CD4-positive, CD25-positive, alpha-beta regulatory T cell (primary cell): ENCODE measurements around the gene PNMA8A. TPM values are rescaled to one million over a fixed set of nuclear protein-coding genes. Genes with fewer than 3 reads are reported as not detected.
A peak's percentile ranks its signal among the peaks of the same experiment; 100 is the strongest.
"Not testable (repeated sequence)": the region's sequence is repeated elsewhere in the genome, so short reads cannot be mapped to it uniquely, and the experiment has no call there.

ENCODE experiments used
- ATAC-seq, 2 donors: fragments of 150-1000 bp; cut with Tn5 transposase; one replicate each; pipeline ENCODE4 v1.10.0; 2021; ENCODE audit warnings: low read depth in 2 of 2, moderate number of reproducible peaks in 2 of 2, moderate library complexity in 1 of 2
- DNase-seq, 3 donors: peaks; one replicate each; pipeline versions ENCODE4 v3.0.0 to v3.0.0-alpha.2; 2012 to 2022; ENCODE audit warnings: mixed read lengths in 1 of 3
- H3K27ac ChIP-seq: one replicate; pipeline ENCODE4 v1.7.0; 2013; ENCODE audit warnings: mild to moderate bottlenecking, low read length; ENCODE audit not compliant: insufficient read depth, poor library complexity, severe bottlenecking
- H3K27me3 ChIP-seq: one replicate; pipeline ENCODE4 v1.7.0; 2013; ENCODE audit warnings: low read length; ENCODE audit not compliant: control insufficient read depth, insufficient read depth
- H3K36me3 ChIP-seq: one replicate; pipeline ENCODE4 v1.7.0; 2013; ENCODE audit warnings: mild to moderate bottlenecking, low read length, moderate library complexity; ENCODE audit not compliant: control insufficient read depth, insufficient read depth
- H3K4me1 ChIP-seq: 2 replicates; pipeline ENCODE4 v1.7.0; 2013; ENCODE audit warnings: mild to moderate bottlenecking, low read length; ENCODE audit not compliant: insufficient read depth, control insufficient read depth, poor library complexity, severe bottlenecking
- H3K4me3 ChIP-seq: one replicate; pipeline ENCODE4 v1.7.0; 2013; ENCODE audit warnings: low read depth, mild to moderate bottlenecking, low read length, moderate library complexity
- H3K9me3 ChIP-seq, 2 experiments: 1 replicate in 1 of 2; 2 replicates in 1 of 2; pipeline ENCODE4 v1.7.0; 2013; ENCODE audit warnings: low read length in 2 of 2, mild to moderate bottlenecking in 1 of 2, moderate library complexity in 1 of 2; ENCODE audit not compliant: control insufficient read depth in 2 of 2
- H3K27ac Mint-ChIP-seq, 3 donors: one replicate each; pipeline ENCODE4 v1.8.0; 2020 to 2022; ENCODE audit warnings: mild to moderate bottlenecking in 3 of 3, mixed read lengths in 3 of 3, moderate library complexity in 2 of 3
- H3K27me3 Mint-ChIP-seq: one replicate; pipeline ENCODE4 v1.8.0; 2022; ENCODE audit warnings: mild to moderate bottlenecking, mixed read lengths
- H3K36me3 Mint-ChIP-seq: one replicate; pipeline ENCODE4 v1.8.0; 2020; ENCODE audit warnings: mixed read lengths
- H3K4me1 Mint-ChIP-seq, 4 donors: one replicate each; pipeline ENCODE4 v1.8.0; 2020 to 2022; ENCODE audit warnings: mixed read lengths in 4 of 4, mild to moderate bottlenecking in 1 of 4
- H3K4me3 Mint-ChIP-seq, 4 donors: one replicate each; pipeline ENCODE4 v1.8.0; 2020 to 2022; ENCODE audit warnings: mild to moderate bottlenecking in 4 of 4, mixed read lengths in 4 of 4, moderate library complexity in 3 of 4
- H3K9me3 Mint-ChIP-seq, 7 donors: one replicate each; pipeline ENCODE4 v1.8.0; 2020 to 2022; ENCODE audit warnings: mixed read lengths in 7 of 7, mild to moderate bottlenecking in 3 of 7, moderate library complexity in 2 of 7
- polyA plus RNA-seq, 4 donors: library from polyadenylated mRNA; unstranded; fragments of 300-500 nt; fragmentation: Illumina TruSeq; gene quantifications; one replicate each; pipeline ENCODE4 v1.2.3, GENCODE V29; 2021
- total RNA-seq: library from RNA; stranded (reverse); gene quantifications from one replicate; pipeline ENCODE4 v1.2.3, GENCODE V29; 2022

The PNMA8A gene
- total and polyA plus RNA-seq, 5 donors from 2014 or later = 0.05 TPM; not detected in 4

DNA sequence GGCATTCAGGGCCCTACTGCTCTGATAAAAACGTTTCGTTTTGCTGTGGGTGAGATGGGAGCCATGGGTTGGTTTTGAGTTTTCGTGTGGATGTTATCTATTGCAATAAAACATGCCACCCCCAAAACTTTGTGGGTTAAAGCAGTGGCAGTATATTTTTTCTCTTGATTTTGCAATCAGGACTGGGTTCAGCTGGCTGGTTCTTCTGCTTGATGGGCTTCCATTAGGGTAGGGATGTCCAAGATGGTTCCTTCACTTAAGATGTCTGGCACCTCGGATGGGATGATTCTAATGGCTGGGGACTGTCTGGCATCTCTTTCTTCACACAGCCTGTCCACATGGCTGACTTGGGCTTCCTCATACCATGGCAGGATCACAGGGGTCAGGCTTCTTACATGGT lies 39.9 kb upstream of the PNMA8A start:
- peaks cover 30% of the 10 kb centered on the region for H3K27me3 Mint-ChIP-seq
- no peak overlapping the region for H3K4me3 ChIP-seq
- peaks cover 12% of the 10 kb centered on the region for H3K4me1 ChIP-seq
- no peak overlapping the region for H3K27ac ChIP-seq
- H3K36me3 Mint-ChIP-seq = no peaks in the 10 kb centered on the region
- H3K9me3 Mint-ChIP-seq = peaks cover 0 to 4% (median 0%) of the 10 kb centered on the region in 7 donors
- no peaks in the 10 kb centered on the region for H3K36me3 ChIP-seq
- no peak for DNase-seq
- no peak for ATAC-seq
- no peak overlapping the region for H3K27ac Mint-ChIP-seq
- peaks cover 0 to 13% (median 10%) of the 10 kb centered on the region in 4 donors for H3K4me1 Mint-ChIP-seq
- H3K4me3 Mint-ChIP-seq = no peak overlapping the region
- no peaks in the 10 kb centered on the region for H3K9me3 ChIP-seq
- H3K27me3 ChIP-seq = peaks cover 10% of the 10 kb centered on the region

DNA sequence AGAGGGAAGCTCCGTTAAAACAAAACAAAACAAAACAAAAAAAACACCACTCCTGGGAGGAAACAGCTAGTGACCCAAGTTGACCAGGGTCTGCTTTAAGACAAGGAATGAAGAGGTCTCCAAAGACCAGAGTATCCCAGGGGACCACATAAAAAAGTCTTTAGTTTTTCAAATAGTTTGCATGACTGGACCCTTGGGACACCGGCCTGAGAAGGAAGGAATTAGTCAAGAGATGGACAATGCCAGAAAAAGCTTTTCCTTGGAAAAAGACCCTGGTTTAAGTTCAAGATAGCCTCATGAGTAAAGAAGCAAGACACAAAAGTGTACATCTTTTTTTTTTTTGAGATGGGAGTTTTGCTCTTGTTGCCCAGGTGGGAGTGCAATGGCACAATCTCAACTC lies 36.8 kb upstream of the PNMA8A start:
- no peak overlapping the region for H3K4me3 Mint-ChIP-seq
- DNase-seq (no peak), ATAC-seq (no peak)
- no peak overlapping the region for H3K27ac ChIP-seq
- H3K27me3 ChIP-seq = peaks cover 10% of the 10 kb centered on the region
- H3K4me1 ChIP-seq = no peaks in the 10 kb centered on the region
- peaks cover 0 to 4% (median 0%) of the 10 kb centered on the region in 7 donors for H3K9me3 Mint-ChIP-seq
- no peaks in the 10 kb centered on the region for H3K36me3 Mint-ChIP-seq
- H3K4me1 Mint-ChIP-seq = peaks cover 0 to 2% (median 0%) of the 10 kb centered on the region in 4 donors
- H3K27ac Mint-ChIP-seq = no peak overlapping the region
- H3K27me3 Mint-ChIP-seq = peaks cover 46% of the 10 kb centered on the region
- H3K36me3 ChIP-seq = no peaks in the 10 kb centered on the region
- no peak overlapping the region for H3K4me3 ChIP-seq
- H3K9me3 ChIP-seq = no peaks in the 10 kb centered on the region

DNA sequence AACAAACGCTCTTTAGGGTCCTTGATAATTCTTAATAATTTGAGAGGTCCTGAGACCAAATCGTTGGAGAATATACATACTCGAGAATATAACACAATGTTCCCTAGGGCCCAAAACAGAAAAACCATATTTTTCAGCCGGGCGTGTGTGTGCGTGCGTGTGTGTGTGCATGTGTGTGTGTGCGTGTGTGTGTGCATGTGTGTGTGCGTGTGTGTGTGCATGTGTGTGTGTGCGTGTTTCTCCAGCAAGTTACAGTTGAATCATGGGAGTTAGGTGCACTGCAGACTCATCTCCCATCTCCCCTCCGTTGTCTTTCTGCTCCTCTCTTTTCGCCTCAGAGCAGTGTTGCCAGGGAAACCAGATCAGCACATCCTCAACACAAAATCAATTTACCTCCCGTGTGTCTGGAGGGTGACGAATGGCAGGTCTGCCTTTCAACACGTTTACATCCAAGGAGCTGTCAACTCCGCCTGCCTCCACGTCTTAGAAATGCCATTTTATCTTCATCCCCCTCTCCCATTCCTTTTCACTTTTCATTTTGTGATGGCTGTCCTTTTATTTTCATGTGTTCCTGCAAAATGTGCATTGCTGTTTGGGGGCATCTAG lies 32.6 kb upstream of the PNMA8A start:
- H3K27ac Mint-ChIP-seq = no peak overlapping the region
- H3K27me3 Mint-ChIP-seq = peaks cover 48% of the 10 kb centered on the region
- Histone ChIP-seq H3K9me3 (no peaks in the 10 kb centered on the region), H3K27me3 (no peaks in the 10 kb centered on the region), H3K36me3 (no peaks in the 10 kb centered on the region), H3K27ac (no peak overlapping the region), H3K4me1 (no peaks in the 10 kb centered on the region), H3K4me3 (no peak overlapping the region)
- no peak for DNase-seq
- H3K9me3 Mint-ChIP-seq = no peaks in the 10 kb centered on the region
- no peaks in the 10 kb centered on the region for H3K36me3 Mint-ChIP-seq
- ATAC-seq = no peak
- H3K4me3 Mint-ChIP-seq = no peak overlapping the region
- peaks cover 0 to 3% (median under 1%) of the 10 kb centered on the region in 4 donors for H3K4me1 Mint-ChIP-seq

DNA sequence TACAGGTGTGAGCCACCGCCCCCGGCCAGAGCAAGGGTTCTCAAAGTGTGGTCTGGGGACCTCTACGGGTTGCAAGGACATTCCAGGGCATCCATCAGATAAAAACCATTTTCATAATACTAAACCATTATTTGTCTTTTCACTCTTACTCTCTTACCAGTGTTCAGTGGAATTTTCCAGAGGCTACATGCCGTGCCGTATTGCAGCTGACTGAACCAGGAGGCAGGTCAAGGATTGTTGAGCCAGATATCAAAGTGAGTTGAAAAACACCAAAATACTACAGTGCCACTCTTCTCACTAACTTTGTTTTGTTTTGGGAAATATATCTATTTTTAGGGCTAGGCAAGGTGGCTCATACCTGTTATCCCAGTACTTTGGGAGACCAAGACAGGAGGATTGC lies 31.5 kb upstream of the PNMA8A start:
- DNase-seq (no peak), ATAC-seq (no peak)
- H3K9me3 ChIP-seq = no peaks in the 10 kb centered on the region
- no peaks in the 10 kb centered on the region for H3K4me1 ChIP-seq
- peaks cover 50% of the 10 kb centered on the region for H3K27me3 Mint-ChIP-seq
- H3K9me3 Mint-ChIP-seq = no peaks in the 10 kb centered on the region
- H3K4me1 Mint-ChIP-seq = peaks cover 0 to 4% (median 2%) of the 10 kb centered on the region in 4 donors
- H3K27ac ChIP-seq = no peak overlapping the region
- no peaks in the 10 kb centered on the region for H3K36me3 Mint-ChIP-seq
- no peak overlapping the region for H3K4me3 ChIP-seq
- no peak overlapping the region for H3K27ac Mint-ChIP-seq
- no peaks in the 10 kb centered on the region for H3K27me3 ChIP-seq
- no peaks in the 10 kb centered on the region for H3K36me3 ChIP-seq
- no peak overlapping the region for H3K4me3 Mint-ChIP-seq

DNA sequence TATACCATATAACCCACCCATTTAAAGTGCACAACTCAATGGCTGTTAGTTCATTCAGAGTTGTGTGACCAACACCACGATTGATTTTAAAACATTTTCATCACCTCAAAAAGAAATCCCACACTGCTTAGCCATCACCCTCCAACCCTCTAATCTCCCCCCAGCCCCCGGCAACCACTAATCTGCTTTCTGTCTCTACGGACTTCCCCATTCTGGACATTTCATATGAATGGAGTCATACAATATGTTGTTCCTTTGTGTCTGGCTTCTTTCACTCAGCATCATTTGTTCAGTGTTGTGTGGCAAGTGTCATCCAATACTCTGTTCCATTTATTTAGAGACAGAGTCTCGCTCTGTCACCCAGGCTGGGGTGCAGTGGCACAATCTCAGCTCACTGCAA lies 28.3 kb upstream of the PNMA8A start:
- Histone ChIP-seq H3K4me1 (peaks cover 9% of the 10 kb centered on the region), H3K27me3 (no peaks in the 10 kb centered on the region), H3K27ac (no peak overlapping the region), H3K4me3 (no peak overlapping the region), H3K36me3 (no peaks in the 10 kb centered on the region), H3K9me3 (no peaks in the 10 kb centered on the region)
- ATAC-seq = no peak
- Mint-ChIP-seq H3K27ac (peak overlapping the region in 1 of 3 donors; percentile 80), H3K9me3 (no peaks in the 10 kb centered on the region), H3K36me3 (no peaks in the 10 kb centered on the region), H3K4me3 (peak overlapping the region in 1 of 4 donors; percentile 51), H3K4me1 (peaks cover 0 to 9% (median 2%) of the 10 kb centered on the region in 4 donors), H3K27me3 (peaks cover 41% of the 10 kb centered on the region)
- DNase-seq = no peak

DNA sequence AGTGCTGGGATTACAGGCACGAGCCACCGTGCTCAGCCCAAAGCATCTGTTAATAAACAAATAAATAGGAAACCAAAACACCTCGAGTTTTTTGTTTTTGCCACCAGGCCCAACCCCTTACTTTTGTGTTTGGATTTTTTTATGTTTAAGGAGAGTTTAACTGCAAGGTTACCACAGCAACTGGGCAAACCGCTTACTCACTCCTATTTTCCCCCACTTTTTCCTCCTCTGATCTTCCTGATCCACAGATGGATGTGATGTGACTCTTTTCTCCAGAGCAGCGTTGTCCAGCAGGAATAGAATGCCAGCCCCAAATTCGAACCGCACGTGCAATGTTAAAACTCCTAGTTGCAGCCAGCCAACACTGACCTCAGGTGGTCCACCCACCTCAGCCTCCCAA lies 26.4 kb upstream of the PNMA8A start:
- Histone ChIP-seq H3K4me3 (no peak overlapping the region), H3K4me1 (peaks cover 26% of the 10 kb centered on the region), H3K27ac (no peak overlapping the region), H3K36me3 (no peaks in the 10 kb centered on the region), H3K9me3 (no peaks in the 10 kb centered on the region), H3K27me3 (no peaks in the 10 kb centered on the region)
- no peak for ATAC-seq
- Mint-ChIP-seq H3K9me3 (no peaks in the 10 kb centered on the region), H3K27ac (peak overlapping the region in 1 of 3 donors; percentile 79), H3K27me3 (peaks cover 43% of the 10 kb centered on the region), H3K4me1 (peaks cover 0 to 20% (median 1%) of the 10 kb centered on the region in 4 donors), H3K36me3 (no peaks in the 10 kb centered on the region), H3K4me3 (peak overlapping the region in 1 of 4 donors; percentile 44)
- no peak for DNase-seq

DNA sequence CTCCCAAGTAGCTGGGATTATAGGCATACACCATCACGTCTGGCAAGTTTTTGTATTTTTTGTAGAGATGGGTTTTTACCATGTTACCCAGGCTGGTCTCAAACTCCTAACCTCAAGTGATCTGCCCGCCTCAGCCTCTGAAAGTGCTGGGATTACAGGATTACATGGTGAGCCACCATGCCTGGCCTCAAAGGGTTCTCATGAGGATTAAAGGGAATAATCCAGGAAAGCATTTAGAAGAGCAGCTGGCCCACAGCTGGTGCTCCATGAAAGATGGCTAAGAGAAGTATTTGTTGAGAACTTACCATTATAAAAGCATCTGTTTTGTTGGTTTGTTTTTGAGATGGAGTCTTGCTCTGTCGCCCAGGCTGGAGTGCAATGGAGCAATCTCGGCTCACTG lies 25.5 kb upstream of the PNMA8A start:
- H3K9me3 Mint-ChIP-seq, H3K36me3 ChIP-seq, H3K27me3 ChIP-seq, H3K27ac ChIP-seq, H3K36me3 Mint-ChIP-seq, H3K4me3 ChIP-seq, H3K9me3 ChIP-seq, H3K27ac Mint-ChIP-seq, ATAC-seq, DNase-seq: not testable (repeated sequence)
- Mint-ChIP-seq H3K4me3 (peak overlapping the region in 1 of 4 donors; percentile 8), H3K4me1 (peaks cover 0 to 23% (median 1%) of the 10 kb centered on the region in 4 donors), H3K27me3 (peaks cover 51% of the 10 kb centered on the region)
- peaks cover 27% of the 10 kb centered on the region for H3K4me1 ChIP-seq

DNA sequence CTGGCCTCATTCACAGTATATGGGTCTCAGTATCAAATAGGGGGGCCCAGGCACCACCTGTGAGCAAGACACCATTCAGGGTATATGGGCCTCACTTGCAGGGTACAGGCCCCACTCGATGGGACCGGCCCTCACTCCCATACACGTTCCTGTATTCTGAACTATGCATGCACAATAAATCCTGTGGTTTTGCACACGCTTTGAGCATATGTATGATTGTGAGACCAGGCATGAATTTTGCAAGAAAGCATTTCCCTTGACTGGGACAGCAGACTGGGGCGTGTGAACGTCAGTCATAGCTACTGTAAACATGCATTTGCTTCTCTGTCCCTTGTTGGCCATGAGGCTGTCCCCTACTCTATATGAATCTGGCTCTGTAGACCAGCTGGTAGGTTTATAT lies 24.9 kb upstream of the PNMA8A start:
- Histone ChIP-seq H3K27me3 (peaks cover 4% of the 10 kb centered on the region), H3K27ac (no peak overlapping the region), H3K4me3 (no peak overlapping the region), H3K4me1 (peaks cover 27% of the 10 kb centered on the region), H3K9me3 (no peaks in the 10 kb centered on the region), H3K36me3 (no peaks in the 10 kb centered on the region)
- no peak overlapping the region for H3K4me3 Mint-ChIP-seq
- no peak overlapping the region for H3K27ac Mint-ChIP-seq
- H3K27me3 Mint-ChIP-seq = peaks cover 57% of the 10 kb centered on the region
- peaks cover 0 to 24% (median 1%) of the 10 kb centered on the region in 4 donors for H3K4me1 Mint-ChIP-seq
- no peaks in the 10 kb centered on the region for H3K36me3 Mint-ChIP-seq
- DNase-seq (no peak), ATAC-seq (no peak)
- peaks cover 0 to 2% (median 0%) of the 10 kb centered on the region in 7 donors for H3K9me3 Mint-ChIP-seq
